Stimulated activated CD8-positive, alpha-beta memory T cell treated with anti-CD3 and anti-CD28 coated beads, Interleukin-7, amount 100 ng/mL, for 48 hours (primary cell): ENCODE results near the gene RNLS.
"Not testable (repeated sequence)": the region's sequence is repeated elsewhere in the genome, so short reads cannot be mapped to it uniquely, and the experiment has no call there.

Source experiments
- DNase-seq, 2 donors: peaks; one replicate each; pipeline ENCODE4 v3.0.0-alpha.2; 2020; ENCODE audit warnings: low read depth in 1 of 2; ENCODE audit errors: extremely low read depth in 1 of 2

Gene RNLS

GRCh38 chr10:88486816-88487215 is 96.3 kb downstream of the RNLS start:
- not testable (repeated sequence) for DNase-seq

- DNase-seq: no peak
These were observed 100.9 kb downstream of the RNLS start for GRCh38 chr10:88482220-88482619.

- DNase-seq: no peak
These were observed 104.9 kb downstream of the RNLS start for GRCh38 chr10:88478256-88478655.

- no peak for DNase-seq
These were observed 105.6 kb downstream of the RNLS start for GRCh38 chr10:88477343-88478085.

GRCh38 chr10:88474884-88475844 is 108.0 kb downstream of the RNLS start:
- DNase-seq: no peak

- no peak for DNase-seq
These were observed 108.9 kb downstream of the RNLS start for GRCh38 chr10:88473989-88474883.

- no peak for DNase-seq
These were observed 110.6 kb downstream of the RNLS start for GRCh38 chr10:88472540-88472939.

- DNase-seq: no peak
These were observed 111.2 kb downstream of the RNLS start for GRCh38 chr10:88471899-88472298.

GRCh38 chr10:88467835-88468485 is 115.2 kb downstream of the RNLS start:
- DNase-seq: no peak

GRCh38 chr10:88466786-88467185 is 116.3 kb downstream of the RNLS start:
- no peak for DNase-seq

- no peak for DNase-seq
These were observed 117.4 kb downstream of the RNLS start for GRCh38 chr10:88465765-88466164.

- no peak for DNase-seq
These were observed 119.3 kb downstream of the RNLS start for GRCh38 chr10:88463811-88464210.

GRCh38 chr10:88461426-88461825 is 121.7 kb downstream of the RNLS start:
- DNase-seq: no peak

GRCh38 chr10:88459530-88459929 is 123.6 kb downstream of the RNLS start:
- DNase-seq: no peak

- no peak for DNase-seq
These were observed 124.9 kb downstream of the RNLS start for GRCh38 chr10:88458209-88458608.

GRCh38 chr10:88457660-88458059 is 125.5 kb downstream of the RNLS start:
- no peak for DNase-seq

GRCh38 chr10:88456730-88457129 is 126.4 kb downstream of the RNLS start:
- no peak for DNase-seq

GRCh38 chr10:88455831-88456230 is 127.3 kb downstream of the RNLS start:
- no peak for DNase-seq

GRCh38 chr10:88450201-88450600 is 132.9 kb downstream of the RNLS start:
- no peak for DNase-seq

GRCh38 chr10:88442716-88443115 is 140.4 kb downstream of the RNLS start:
- no peak for DNase-seq
